Urinary bladder (tissue), 4 donors: ENCODE measurements around the gene TRIP11. TPM values are rescaled to one million over a fixed set of nuclear protein-coding genes. Genes with fewer than 3 reads are reported as not detected.
A peak's percentile ranks its signal among the peaks of the same experiment; 100 is the strongest.

Source experiments
- DNase-seq: peaks from one replicate; pipeline ENCODE4 v3.0.0-alpha.2; 2015; ENCODE audit errors: extremely low spot score
- H3K27ac ChIP-seq: one replicate; pipeline ENCODE4 v1.5.1; 2013; ENCODE audit warnings: low read depth, mild to moderate bottlenecking, moderate library complexity
- H3K36me3 ChIP-seq: one replicate; pipeline ENCODE4 v1.6.1; 2013; ENCODE audit warnings: mild to moderate bottlenecking, moderate library complexity; ENCODE audit not compliant: insufficient read depth
- H3K4me1 ChIP-seq: one replicate; pipeline ENCODE4 v1.6.1; 2013; ENCODE audit warnings: mild to moderate bottlenecking, moderate library complexity; ENCODE audit not compliant: insufficient read depth
- H3K4me3 ChIP-seq: one replicate; pipeline ENCODE4 v1.5.1; 2013; ENCODE audit warnings: low read depth, low read length
- WGBS: extraction: QIAGEN DNeasy Blood & Tissue Kit; methylation state at CpG from one replicate; pipeline ENCODE4 v1.1.7; 2013; 5-methylcytosine and 5-hydroxymethylcytosine counted together
- polyA plus RNA-seq: library from polyadenylated mRNA; stranded (reverse); fragments of 200-250 nt; gene quantifications from one replicate; pipeline ENCODE4 v1.2.3, GENCODE V29; 2013
- total RNA-seq: library from RNA; depleted of rRNA; stranded (reverse); fragments of >200 nt; gene quantifications from one replicate; pipeline ENCODE4 v1.2.3, GENCODE V29; 2014
- donor health status: healthy with polysubstance abuse.
- donor health status: healthy.

TRIP11 gene
- total and polyA plus RNA-seq, 2 donors: 10.1 to 103 TPM

DNA sequence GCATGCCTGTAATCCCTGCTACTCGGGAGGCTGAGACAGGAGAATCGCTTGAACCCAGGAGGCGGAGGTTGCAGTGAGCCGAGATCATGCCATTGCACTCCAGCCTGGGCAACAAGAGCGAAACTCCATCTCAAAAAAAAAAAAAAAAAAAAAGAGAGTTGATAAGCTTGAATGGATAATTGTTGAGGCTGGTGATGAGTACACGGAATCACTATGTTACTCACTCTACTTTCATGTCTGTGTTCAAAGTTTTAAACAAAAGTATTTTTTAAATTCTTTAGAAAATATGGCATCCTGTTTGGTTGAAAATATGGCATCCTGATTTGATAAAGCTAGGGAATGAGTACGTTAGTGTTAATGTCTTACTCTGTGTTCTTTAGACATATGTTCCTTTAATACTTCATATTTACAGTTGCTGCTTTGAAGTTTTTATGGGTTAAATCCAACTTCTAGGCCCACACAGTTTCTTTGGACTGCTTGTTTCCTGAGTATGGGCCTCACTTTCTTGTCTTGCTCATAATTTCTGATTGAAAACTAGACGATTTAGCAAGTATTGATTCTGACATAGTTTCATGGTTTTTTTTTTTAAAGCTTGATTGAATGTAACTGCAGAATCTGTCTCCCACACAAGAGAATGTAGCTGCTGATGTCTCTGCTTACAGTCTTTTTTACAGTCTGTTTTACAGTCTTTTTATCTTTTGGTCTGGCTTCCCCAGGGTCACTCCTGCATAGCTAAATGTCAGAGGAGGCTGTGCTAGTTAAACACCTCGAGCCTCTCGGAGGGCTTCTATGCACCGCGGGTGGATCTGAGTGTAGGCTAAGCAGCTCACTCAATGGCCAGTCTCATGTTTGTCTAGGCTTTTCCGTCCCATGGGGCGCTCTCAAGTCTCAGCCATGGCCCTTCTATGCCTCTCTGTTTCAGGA lies 78.3 kb downstream of the TRIP11 start:
- no peak for DNase-seq
- Histone ChIP-seq H3K27ac (no peak overlapping the region), H3K36me3 (no peaks in the 10 kb centered on the region), H3K4me3 (no peak overlapping the region), H3K4me1 (no peaks in the 10 kb centered on the region)
- 55% methylated on average over 13 of the region's 14 CpGs for WGBS

DNA sequence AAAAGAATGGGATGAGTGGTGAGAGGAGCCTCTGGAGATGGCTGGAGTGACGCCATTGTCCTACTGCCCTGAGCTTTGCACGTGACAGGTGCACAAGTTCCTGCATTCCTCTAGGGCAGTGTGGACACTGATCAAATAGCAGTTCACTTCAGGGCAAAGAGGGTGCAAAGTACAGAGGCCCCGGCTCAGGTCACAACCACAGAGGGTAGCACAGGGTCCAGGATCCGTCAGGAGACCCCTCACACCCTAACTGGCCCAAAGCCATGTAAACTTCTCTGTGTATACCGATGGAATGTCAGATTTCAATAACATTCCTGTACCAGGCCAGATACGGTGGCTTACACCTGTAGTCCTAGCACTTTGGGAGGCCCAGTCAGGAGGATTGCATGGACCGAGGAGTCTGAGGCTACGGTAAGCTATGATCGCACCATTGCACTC lies 82.0 kb downstream of the TRIP11 start:
- 90% methylated on average over 9 of the region's 9 CpGs for WGBS
- DNase-seq: no peak
- Histone ChIP-seq H3K27ac (no peak overlapping the region), H3K36me3 (no peaks in the 10 kb centered on the region), H3K4me3 (no peak overlapping the region), H3K4me1 (no peaks in the 10 kb centered on the region)

DNA sequence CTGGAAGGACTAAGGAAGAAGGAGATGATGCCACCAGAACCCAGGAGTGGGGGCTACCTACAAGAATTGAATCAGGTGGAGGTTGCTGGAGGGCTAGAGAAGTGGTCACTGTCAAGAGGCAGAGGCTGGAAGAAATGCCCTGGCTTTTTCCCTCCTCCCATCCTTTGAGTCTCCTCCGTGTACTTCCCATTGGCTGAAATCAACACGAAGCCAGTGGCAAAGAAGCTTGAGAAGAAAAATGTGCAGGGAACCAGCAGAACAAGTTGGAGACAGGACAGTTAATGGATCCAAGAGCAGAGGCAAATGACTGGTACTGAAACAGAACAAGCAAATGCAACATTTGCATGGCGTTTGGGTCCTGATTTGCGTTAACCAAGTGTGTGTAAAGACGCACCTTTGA lies 83.2 kb downstream of the TRIP11 start:
- WGBS: 84% methylated on average over 5 of the region's 5 CpGs
- Histone ChIP-seq H3K4me1 (no peaks in the 10 kb centered on the region), H3K27ac (no peak overlapping the region), H3K36me3 (no peaks in the 10 kb centered on the region), H3K4me3 (no peak overlapping the region)
- no peak for DNase-seq

DNA sequence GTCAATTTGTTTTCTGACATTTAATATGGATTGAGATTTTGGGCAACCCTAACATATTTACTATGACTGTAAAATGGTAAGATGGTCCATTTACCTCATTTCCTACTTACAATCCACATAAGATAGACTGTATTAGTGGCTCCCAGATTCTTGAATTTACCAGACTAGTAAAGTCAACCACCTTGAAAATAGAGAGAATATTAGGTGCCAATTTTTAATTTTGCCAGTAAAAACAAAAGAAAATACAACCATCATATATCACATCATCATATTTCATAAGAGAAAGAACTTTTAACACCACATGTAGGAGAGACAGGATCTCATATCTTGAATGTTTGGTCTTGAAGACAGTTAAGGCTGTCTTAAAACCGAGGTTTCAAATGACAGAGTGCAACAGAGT lies 84.7 kb downstream of the TRIP11 start:
- no peak overlapping the region for H3K27ac ChIP-seq
- no peaks in the 10 kb centered on the region for H3K4me1 ChIP-seq
- no peak overlapping the region for H3K4me3 ChIP-seq
- H3K36me3 ChIP-seq: no peaks in the 10 kb centered on the region
- no peak for DNase-seq
- 47% methylated on average over 1 of the region's 1 CpG for WGBS

DNA sequence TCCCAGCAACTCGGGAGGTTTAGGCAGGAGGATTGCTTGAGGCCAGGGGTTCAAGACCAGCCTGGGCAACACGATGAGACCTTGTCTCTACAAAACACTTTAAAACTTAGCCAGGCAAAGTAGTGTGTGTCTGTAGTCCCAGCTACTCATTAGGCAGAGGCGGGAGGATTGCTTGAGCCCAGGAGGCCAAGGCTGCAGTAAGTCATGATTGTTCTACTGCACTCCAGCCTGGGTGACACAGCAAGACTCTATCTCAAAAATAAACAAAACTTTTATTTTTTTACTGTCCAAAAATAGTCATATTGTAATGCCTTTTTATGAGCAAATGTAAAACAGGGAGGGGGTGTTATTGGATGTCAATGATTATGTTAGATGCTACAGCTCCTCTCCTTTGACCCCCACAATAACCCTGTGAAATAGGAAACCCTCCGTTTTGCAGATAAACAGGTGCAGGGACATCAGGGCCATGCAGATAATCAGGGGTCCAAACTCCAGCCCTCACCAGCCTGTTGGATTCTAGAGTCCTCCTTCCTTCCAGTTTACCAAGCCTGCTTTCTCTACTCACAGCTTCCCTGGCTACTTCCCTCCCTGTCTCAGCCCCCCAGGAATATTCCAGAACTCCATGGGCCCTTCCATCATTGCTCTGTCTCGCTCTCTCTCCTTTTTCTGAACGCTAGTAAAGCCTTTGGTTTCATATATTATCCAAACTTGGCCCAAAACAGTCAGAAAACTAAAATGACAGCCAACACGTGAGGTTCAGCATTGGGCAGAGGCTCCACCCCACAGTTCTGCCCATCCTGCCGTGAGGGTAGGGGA lies 86.5 kb downstream of the TRIP11 start:
- no peak overlapping the region for H3K4me3 ChIP-seq
- no peak overlapping the region for H3K27ac ChIP-seq
- H3K4me1 ChIP-seq: no peaks in the 10 kb centered on the region
- 77% methylated on average over 8 of the region's 8 CpGs for WGBS
- H3K36me3 ChIP-seq: no peaks in the 10 kb centered on the region
- no peak for DNase-seq

DNA sequence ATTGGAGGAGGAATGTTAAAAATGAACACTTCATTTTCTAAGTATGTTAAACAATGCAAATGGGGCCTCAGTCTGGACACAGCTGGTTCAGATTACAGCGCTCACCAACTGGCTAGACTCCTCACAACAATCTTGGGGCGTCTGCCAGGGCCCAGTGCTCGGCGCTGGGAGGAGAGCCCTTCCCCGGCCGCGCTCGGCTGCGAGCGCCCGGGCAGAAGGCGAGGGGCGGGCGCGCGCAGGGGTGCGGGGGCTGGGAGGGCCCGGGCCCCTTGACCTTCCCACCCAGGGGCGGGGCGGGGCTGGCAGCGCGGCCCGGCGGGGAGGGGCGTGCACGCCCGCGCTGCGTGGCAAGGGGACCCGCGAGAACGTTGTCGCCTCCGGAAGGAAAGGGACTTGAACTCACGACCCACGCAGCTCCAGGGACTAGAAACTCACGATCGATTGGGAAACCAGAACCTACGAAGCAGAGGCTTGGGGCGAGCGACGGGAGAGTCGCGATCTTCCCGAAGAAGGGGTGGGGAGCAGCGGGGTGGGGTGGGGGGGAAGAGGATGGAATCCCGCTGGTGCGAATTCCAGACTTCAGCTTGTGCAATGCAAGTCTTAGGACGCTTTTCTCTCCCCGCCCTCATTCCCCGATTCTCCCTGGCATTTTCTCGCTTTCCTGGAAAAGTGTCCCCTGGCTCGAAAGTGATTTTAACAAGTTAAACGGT lies 92.2 kb downstream of the TRIP11 start, which contains the start of gene FBLN5:
Gene FBLN5 (minus strand): TSS at position 220 of the 710 bp plus-strand sequence. CDS start 465 bp downstream, outside the sequence.
- peak within 1 kb of the TSS; percentile 65 for H3K4me3 ChIP-seq
- H3K36me3 ChIP-seq: no peaks in the 10 kb centered on the region
- peak within 1 kb of the TSS; percentile 16 for H3K27ac ChIP-seq
- peak; percentile 51 for DNase-seq
- H3K4me1 ChIP-seq: no peaks in the 10 kb centered on the region
- 2% methylated on average over 54 of the region's 54 CpGs for WGBS

DNA sequence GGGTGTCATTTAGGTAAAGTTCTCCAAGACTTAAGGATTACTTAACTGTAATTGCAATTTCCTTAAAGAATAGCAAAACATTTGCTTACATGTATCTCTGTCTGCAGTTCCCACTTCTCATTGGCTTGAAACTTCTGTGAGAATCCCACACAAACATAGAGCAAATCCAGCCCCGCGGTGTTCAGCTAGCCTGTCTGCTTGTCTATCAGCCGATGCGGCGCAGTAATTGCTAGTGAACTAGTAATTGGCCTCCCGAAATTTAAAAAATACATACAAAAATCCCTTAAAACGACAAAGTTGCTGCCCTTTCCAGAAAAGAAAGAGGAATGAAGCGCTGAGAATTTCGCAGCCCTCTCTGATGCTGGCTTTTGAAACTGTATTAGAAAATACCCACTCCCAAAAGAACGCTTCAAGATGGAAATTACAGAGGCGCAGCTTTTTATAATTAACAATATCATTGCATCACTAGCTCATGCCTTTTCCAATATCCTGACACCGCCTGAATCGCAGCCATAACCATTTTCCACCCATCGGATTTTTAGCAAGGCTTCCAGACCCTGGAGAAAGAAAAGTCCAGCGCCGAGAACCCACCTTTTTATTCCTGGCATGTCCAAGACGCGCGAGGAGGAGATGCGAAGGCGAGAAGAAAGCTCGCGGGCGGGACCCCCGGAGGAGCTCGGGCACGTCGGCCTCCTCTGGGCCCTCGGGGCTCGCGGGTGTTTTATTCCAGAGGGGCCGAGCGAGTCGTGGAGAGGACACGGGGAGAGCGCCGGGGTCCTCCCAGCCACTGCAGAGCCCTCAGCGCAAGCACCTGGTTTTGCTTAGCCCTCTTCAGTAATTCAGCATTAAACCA lies 93.0 kb downstream of the TRIP11 start:
- H3K27ac ChIP-seq: peak overlapping the region; percentile 16
- no peaks in the 10 kb centered on the region for H3K36me3 ChIP-seq
- H3K4me1 ChIP-seq: no peaks in the 10 kb centered on the region
- no peak for DNase-seq
- WGBS: 7% methylated on average over 38 of the region's 38 CpGs
- H3K4me3 ChIP-seq: peak overlapping the region; percentile 65

DNA sequence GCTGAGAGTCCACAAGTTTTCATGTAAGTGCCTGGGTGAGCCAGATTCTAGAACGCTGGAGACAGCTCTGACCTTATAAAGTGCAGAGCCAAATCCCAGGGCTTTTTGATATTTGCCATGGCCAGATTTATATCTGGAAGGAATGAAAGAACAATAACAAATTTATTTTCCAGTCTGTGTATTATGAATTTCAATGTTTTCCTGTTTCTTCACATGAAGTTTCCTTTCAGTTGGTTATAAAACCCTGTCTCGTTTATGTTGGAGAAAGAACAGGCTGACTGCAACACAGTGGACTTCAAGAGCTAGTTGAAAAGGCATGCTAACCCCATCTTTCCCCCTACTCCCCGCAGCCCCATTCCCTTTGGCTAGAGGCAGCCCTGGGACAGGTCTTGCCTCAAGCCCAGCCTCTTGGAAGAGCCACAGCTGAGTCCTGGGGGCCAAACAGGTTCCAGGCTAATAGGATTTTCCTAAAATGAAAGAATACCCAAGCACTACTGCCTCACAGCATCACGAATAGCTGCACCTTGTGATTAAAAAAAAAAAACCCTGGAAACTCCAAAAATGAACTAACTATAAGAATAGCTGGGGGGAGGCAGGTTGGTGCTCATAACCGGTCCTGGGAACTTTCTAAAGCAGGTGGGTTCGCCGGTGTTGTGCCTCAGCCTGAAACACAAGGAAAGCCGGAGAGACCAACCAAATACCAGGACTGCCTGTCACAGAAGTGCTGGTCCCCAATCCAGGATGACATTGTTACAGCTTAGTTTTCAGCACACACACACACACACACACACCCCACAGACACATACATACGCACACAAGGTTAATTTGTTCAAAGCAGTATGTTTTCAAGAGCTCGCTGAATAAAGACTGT lies 93.9 kb downstream of the TRIP11 start:
- WGBS: 26% methylated on average over 10 of the region's 10 CpGs
- Histone ChIP-seq H3K4me3 (peak overlapping the region; percentile 65), H3K27ac (no peak overlapping the region), H3K4me1 (no peaks in the 10 kb centered on the region), H3K36me3 (no peaks in the 10 kb centered on the region)
- no peak for DNase-seq

DNA sequence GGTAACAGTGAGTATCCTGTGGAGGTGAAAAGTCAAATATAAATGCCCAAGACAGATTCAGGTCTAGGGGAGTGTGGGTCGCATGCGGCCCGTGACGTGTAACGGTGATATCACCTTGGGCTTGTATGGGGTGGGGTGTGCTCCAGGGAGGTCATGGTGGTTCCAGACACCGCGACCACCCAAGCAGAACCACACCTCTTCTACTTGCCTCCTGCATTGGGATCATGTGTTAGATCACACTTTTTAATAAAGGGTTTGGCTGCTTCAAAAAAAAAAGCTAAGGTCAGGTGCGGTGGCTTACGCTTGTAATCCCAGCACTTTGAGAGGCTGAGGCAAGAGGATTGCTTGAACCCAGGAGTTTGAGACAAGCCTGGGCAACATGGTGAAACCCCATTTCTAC lies 96.9 kb downstream of the TRIP11 start:
- no peak overlapping the region for H3K27ac ChIP-seq
- no peak overlapping the region for H3K4me3 ChIP-seq
- H3K4me1 ChIP-seq: no peaks in the 10 kb centered on the region
- H3K36me3 ChIP-seq: no peaks in the 10 kb centered on the region
- WGBS: 97% methylated on average over 9 of the region's 9 CpGs
- no peak for DNase-seq

DNA sequence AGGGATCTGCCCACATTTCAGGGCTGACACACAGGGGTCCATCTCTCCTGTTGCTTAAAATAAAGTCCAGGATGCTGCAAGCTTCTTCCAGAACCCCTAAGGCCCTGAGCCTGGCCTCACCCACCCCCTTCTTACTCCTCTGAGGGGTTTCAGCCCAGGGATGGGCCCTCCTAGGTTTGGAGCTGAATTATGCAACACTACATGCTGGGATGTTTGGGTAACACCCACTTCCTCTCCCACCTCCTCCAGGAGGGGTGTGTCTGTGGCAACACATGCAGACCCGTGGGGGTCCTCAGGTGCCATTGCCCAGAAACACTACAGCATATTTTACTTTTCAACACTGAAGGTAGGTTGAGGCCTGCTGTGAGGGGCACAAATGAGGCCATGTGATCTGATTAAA lies 97.7 kb downstream of the TRIP11 start:
- Histone ChIP-seq H3K4me1 (no peaks in the 10 kb centered on the region), H3K27ac (no peak overlapping the region), H3K4me3 (no peak overlapping the region), H3K36me3 (no peaks in the 10 kb centered on the region)
- DNase-seq: no peak
- 41% methylated on average over 1 of the region's 1 CpG for WGBS

DNA sequence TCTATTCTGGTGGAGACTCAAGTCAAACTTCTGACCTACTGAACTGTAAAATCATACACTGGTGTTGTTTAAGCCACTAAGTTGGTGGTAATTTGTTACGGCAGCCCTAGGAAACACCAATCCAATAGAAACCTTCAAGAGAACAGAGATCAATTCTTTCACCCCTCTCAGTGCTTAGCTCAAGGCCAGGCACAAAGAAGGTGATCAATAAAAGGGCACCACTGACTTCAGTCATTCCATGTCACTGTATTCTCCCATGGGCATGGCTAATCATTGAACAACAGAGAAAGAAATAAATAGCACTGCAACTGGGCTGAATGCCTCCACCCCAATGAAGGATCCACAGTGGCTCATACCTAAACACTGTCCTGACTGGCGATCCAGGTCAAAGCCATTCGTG lies 99.7 kb downstream of the TRIP11 start:
- Histone ChIP-seq H3K4me1 (no peaks in the 10 kb centered on the region), H3K4me3 (no peak overlapping the region), H3K27ac (no peak overlapping the region), H3K36me3 (no peaks in the 10 kb centered on the region)
- WGBS: 89% methylated on average over 3 of the region's 3 CpGs
- DNase-seq: no peak

DNA sequence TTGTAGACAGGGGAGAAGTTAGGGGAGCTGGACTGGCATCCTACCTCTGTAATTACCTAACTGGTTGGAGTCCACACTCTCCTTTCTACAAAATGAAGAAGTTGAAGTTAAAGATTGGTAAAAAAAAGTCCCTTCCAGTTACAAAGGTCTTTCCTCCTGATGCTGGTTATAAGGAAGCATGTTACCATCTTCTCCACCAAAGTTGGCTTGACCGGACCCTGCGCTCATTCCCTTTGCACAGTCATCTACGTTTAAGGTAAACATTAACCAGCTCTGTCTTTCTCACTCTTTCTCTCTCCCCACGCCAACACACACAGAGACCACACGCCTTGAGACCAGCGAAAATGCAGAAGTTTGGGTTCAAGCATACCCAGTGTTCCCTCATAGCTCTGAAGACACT lies 104.3 kb downstream of the TRIP11 start:
- no peak overlapping the region for H3K4me3 ChIP-seq
- no peaks in the 10 kb centered on the region for H3K36me3 ChIP-seq
- no peaks in the 10 kb centered on the region for H3K4me1 ChIP-seq
- H3K27ac ChIP-seq: no peak overlapping the region
- WGBS: 90% methylated on average over 6 of the region's 6 CpGs
- DNase-seq: no peak
